ENCODE results near the gene GNGT1.

Gene GNGT1

DNA sequence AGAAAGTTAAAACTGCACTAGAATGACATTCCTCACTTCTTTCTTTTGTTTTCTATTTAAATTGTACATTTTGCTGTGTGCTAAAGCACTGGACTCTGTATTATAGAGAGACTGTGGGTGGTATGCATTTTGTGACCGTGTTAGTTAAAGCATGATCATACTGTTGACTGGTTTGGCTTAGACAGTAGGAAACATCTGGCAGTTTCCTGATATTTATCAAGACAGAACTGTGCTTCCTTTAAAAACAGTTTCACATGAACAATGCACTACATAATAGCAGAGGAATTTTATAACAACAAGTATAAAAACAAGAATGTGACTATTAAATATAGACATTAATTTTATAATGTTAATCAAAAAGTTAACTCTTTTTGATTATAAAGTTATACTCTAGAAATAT, 38.3 kb downstream of the GNGT1 start:
- no peak for DNase-seq

DNA sequence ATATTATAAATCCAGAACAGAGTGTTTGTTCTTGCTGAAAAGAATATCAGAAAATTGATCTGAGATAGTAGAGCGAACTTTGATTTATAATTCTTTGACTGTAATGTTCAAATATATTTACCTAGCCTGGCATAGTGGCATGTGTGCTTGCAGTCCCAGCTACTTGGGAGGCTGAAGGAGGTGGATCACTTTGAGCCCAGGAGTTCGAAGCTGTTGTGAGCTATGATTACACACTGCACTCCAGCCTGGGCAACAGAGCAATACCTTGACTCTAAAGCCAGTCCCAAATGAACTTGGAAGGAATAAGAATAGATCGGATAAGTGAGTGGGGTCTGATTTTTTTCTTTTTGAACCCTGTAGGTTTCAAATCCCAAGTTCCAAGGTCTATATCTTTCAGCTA, 38.7 kb downstream of the GNGT1 start:
- no peak for DNase-seq

DNA sequence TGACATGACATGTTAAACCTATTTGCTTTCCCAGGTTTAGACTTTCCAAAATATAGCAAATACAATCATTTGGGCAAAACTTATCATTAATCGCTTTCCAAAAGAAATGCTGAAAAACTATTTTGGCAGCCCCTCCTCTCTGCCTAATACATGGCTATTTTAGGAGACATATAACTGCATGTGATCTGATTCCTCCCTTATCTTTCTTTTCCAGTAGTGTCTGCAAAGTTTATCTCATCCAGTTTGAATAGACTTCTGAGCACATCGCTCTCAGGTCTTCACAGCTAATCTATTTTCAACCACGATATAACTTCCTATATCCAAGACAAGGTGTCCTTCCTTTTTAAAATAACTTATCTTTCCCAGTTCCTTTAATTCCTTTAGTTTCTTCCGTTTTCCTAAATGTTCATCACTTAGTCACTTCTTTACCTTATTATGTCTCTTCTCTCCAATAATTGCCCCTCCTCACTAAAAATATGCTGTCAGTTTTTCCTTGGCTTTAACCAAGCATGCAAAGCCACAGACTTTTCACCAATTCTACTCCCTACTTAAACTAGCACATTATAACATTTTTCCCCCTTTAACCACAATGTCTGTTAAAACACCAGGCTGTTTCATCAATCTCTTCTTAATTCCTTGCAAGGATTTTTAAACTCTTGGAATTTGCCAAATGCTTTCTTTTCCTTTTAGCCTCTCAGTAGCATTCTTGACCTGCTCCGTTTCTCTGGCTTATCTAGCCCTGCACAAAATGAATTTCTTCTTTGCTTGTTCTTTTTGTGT, 39.6 kb downstream of the GNGT1 start:
- DNase-seq: no peak

DNA sequence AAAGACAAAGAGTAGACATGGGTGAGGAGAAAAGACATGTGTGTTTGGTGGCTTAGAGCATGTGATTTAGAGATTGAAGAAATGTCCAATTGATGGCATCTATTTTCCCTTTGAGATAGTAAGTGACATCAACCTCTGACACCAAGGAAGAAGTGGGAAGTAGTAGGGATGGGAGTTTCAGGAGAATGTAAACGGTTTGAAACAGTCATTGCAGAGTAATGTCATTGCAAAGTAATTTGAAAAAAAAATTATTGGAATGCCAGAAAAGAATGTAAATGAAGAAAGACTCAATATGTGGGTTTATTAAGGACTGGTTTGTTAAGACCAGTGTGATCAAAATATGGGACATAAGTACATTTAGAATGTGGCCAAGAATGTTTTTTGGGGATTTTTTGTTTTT, 41.7 kb downstream of the GNGT1 start:
- DNase-seq: no peak

DNA sequence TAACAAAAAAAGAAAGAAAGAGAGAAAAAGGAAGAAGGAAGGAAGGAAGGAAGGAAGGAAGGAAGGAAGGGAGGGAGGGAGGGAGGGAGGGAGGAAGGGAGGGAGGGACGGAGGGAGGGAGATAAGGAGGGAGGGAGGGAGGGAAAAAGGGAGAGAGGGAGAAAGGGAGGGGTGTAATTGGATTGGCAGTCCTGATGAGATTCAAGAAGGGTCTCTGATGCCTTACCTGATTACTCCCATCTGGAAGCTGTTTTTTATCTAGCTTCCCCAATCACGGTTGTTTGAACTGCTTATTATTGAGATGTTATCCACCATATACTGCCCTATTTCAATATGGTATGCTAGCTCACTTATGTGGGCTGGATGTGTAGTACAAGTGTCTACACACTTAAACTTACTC, 42.5 kb downstream of the GNGT1 start:
- no peak for DNase-seq

DNA sequence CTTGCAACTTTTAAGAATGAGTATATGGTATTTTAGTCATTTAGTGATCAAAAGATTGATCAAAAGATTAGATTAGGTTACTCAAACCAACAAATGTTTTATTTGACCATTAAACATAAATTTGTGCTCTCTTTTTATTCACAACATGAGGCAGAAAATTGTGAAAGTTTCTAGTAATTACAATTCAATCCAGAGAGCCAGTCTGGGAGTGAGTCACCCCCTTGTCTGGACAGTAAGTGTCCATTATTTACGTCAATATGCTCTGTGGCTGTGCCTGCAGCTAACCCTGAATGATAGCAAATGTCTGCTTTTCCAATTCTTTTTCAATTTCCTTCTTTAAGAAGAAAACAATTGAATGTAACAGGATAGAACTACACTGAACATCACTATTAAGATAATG, 43.1 kb downstream of the GNGT1 start:
- no peak for DNase-seq

DNA sequence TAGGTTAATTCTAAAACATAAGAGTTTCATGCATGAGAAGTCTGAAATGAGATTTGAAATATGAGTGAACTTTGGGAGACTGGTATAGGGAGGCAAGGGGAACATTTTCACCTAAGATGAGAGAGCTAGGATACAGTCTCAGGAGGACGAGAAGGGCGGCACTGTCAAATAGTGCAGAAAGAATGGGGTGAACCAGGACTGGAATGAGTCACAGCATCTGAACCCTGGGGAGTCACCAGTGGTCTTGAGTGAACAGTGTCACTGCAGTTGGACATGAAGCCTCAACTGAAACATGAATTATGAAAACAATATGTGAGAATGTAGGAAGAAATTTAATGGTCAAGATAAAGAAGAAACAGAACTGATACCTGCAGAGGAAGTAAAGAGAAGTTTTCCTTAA, 48.9 kb downstream of the GNGT1 start:
- no peak for DNase-seq

DNA sequence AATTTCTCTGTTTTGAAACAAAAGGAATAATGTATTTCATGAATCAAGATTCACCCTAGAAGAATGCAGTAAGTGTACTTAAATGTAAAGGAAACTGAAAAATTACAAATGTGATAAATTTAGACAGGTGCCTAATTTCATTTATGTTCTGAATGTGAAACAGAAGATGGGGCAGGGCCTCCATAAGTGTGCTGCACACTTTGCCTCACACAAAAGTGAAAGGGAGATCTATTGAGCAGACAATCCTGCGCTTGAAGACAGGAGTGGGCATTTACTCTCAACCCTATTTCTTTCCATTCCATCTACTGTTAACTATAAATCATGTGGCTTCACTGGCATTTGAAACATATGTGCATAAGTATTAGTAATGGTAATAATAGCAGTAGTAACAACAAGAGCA, 51.4 kb downstream of the GNGT1 start:
- DNase-seq: no peak

DNA sequence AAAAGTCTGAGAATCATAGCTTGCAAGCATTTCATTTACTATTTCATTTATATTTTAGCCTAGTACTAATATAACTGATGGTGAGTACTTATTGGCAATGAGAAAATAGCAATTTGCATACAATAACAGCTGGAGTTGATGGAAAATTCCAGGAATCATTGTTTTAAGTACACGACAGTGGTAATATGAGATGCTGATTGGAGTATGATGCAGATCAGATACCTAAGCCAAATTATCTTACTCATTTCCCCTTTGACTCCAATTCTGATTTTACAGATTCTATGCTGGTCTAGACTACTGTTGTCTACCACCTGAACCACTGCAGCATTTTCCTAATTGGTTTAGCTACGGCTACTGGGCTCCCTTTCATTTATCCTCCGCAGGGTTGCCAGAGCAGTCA, 51.8 kb downstream of the GNGT1 start:
- no peak for DNase-seq

DNA sequence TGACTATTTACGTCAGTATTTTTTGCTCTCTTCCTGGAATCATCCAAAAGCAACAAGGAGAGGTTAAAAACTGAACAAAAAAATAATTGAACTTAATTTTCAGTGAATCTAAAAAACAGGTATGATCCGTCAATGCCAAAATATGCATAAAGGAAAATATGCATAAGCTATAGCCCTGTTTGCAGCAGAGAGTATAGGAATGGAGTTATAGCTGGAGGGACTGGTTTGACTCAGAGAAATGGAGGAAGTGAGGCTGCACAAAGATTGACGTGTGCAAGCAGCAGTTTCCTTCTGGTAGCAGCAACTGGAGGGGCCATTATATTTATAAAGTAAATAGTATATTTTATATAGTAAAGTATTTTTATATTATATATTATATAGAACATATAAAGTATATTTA, 52.3 kb downstream of the GNGT1 start:
- DNase-seq: no peak
